T-helper 17 cell (primary cell): ENCODE results near the gene EEF1E1. TPM values are rescaled to one million over a fixed set of nuclear protein-coding genes. Genes with fewer than 3 reads are reported as not detected.
"Not testable (repeated sequence)": the region's sequence is repeated elsewhere in the genome, so short reads cannot be mapped to it uniquely, and the experiment has no call there.

ENCODE experiments used
- ATAC-seq: fragments of 150-1000 bp; cut with Tn5 transposase; 2 replicates; pipeline ENCODE4 v1.10.0; 2021; ENCODE audit warnings: mild to moderate bottlenecking, moderate library complexity
- DNase-seq, 3 donors: peaks; one replicate each; pipeline versions ENCODE4 v3.0.0 to v3.0.0-alpha.2; 2020 to 2021
- H3K9me3 ChIP-seq: one replicate; pipeline ENCODE4 v1.7.0; 2013; ENCODE audit warnings: low read length, mild to moderate bottlenecking; ENCODE audit not compliant: control insufficient read depth, poor library complexity, severe bottlenecking
- H3K27ac Mint-ChIP-seq: one replicate; pipeline ENCODE4 v1.8.0; 2022; ENCODE audit warnings: mild to moderate bottlenecking, moderate library complexity, mixed read lengths
- H3K27me3 Mint-ChIP-seq: one replicate; pipeline ENCODE4 v1.8.0; 2022; ENCODE audit warnings: mixed read lengths
- H3K36me3 Mint-ChIP-seq: one replicate; pipeline ENCODE4 v1.8.0; 2022; ENCODE audit warnings: low read depth, mixed read lengths
- H3K4me1 Mint-ChIP-seq: one replicate; pipeline ENCODE4 v1.8.0; 2022; ENCODE audit warnings: mild to moderate bottlenecking, mixed read lengths
- H3K4me3 Mint-ChIP-seq: one replicate; pipeline ENCODE4 v1.8.0; 2022; ENCODE audit warnings: mild to moderate bottlenecking, moderate library complexity, mixed read lengths
- total RNA-seq, 4 donors: library from RNA in 2 of 4; stranded (reverse) in 2 of 4; gene quantifications; one replicate each; pipeline ENCODE4 v1.2.3 and lab custom pipeline; 2022 to 2026

Gene EEF1E1
- total RNA-seq, 2 donors from 2014 or later: 11.7 to 15.5 TPM

- no peaks in the 10 kb centered on the region for H3K36me3 Mint-ChIP-seq
- DNase-seq: no peak
- H3K4me1 Mint-ChIP-seq: peaks cover 12% of the 10 kb centered on the region
These were observed 36.8 kb downstream of the EEF1E1 start for GRCh38 chr6:8065519-8065911.

DNA sequence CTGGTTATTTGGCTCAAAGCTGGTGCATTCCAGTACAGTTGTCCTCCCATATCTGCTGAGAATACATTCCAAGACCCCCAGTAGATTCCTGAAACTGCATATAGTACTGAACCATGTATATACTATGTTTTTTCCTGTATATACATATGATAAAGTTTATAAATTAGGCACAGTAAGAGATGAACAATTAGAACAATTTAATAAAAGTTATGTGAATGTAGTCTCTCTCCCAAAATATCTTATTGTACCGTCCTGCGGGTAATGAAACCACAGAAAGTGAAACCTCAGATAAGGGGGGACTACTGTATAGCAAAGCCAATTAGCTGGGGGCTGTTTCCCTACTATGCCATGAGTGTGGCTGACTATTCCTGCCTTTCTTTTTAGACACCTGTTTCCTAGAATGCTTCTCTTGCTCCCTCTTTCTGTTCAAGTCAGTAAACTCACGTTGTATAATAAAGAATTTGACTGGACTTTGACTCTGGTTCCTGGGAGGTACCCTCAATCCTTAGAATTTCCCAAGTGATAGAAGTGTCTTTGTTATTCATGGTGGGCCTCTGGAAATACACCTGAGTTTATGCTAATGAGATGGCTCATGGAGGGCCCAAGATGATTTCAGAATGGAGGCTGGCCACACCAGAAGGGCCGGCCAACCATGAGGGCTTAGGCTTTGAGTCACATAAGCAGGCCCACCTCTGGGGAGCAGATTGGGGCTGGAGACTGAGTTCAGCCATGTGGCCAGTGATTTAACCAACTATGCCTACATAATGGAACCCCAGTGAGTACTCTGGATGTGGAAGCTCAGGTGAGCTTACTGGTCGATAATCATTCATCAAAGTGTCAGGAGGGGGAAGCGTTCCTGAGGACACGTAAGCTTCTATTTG lies 37.5 kb downstream of the EEF1E1 start:
- Mint-ChIP-seq H3K36me3 (peaks cover 6% of the 10 kb centered on the region), H3K27ac (peak overlapping the region; percentile 92), H3K4me3 (peak overlapping the region; percentile 95), H3K27me3 (no peaks in the 10 kb centered on the region), H3K4me1 (peaks cover 18% of the 10 kb centered on the region)
- DNase-seq: no peak
- ATAC-seq: no peak
- no peaks in the 10 kb centered on the region for H3K9me3 ChIP-seq

More at GRCh38 chr6:8065519-8065911, 36.8 kb downstream of the EEF1E1 start:
- no peak for ATAC-seq
- Mint-ChIP-seq H3K27me3 (no peaks in the 10 kb centered on the region), H3K27ac (peak overlapping the region; percentile 92), H3K4me3 (no peak overlapping the region)
- H3K9me3 ChIP-seq: no peaks in the 10 kb centered on the region

GRCh38 chr6:8063761-8064637 lies 38.3 kb downstream of the EEF1E1 start, which contains the start of gene BLOC1S5:
BLOC1S5 (minus strand) TSS chr6:8064389; CDS start chr6:8064376, 13 bp downstream.
- Mint-ChIP-seq H3K36me3 (peaks cover 7% of the 10 kb centered on the region), H3K4me1 (peaks cover 18% of the 10 kb centered on the region), H3K4me3 (peak within 1 kb of the TSS; percentile 95), H3K27me3 (no peaks in the 10 kb centered on the region), H3K27ac (peak within 1 kb of the TSS; percentile 92)
- DNase-seq: peak; percentile 91 to 92 (median 92)
- ATAC-seq: peak; percentile 95
- H3K9me3 ChIP-seq: no peaks in the 10 kb centered on the region

- Mint-ChIP-seq H3K27ac (no peak overlapping the region), H3K27me3 (no peaks in the 10 kb centered on the region), H3K36me3 (peaks cover 7% of the 10 kb centered on the region), H3K4me1 (peaks cover 18% of the 10 kb centered on the region), H3K4me3 (no peak overlapping the region)
- ATAC-seq: no peak
- no peak for DNase-seq
- H3K9me3 ChIP-seq: no peaks in the 10 kb centered on the region
These were observed 40.6 kb downstream of the EEF1E1 start for GRCh38 chr6:8061736-8062135.

DNA sequence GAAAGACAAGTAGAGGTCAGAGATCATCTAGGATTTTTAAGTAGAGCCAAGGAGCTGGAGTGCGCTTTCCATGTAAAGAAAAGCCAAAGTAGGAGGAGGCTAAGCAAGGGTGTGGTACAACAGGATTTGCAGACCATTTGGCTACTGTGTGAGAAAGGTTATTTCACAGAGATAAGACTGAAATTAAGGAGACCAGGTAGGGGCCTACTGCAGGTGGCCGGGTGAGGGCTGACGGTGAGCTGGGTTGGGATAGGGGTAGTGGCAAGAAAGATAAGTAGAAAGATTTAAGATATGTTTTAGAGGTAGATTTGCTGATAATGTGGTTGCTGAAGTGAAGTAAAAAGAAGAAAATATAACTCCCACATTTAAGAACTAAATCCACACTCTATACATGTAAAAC lies 42.0 kb downstream of the EEF1E1 start:
- Mint-ChIP-seq H3K4me3 (no peak overlapping the region), H3K4me1 (peaks cover 15% of the 10 kb centered on the region), H3K27ac (no peak overlapping the region), H3K27me3 (no peaks in the 10 kb centered on the region), H3K36me3 (peaks cover 9% of the 10 kb centered on the region)
- DNase-seq (no peak), ATAC-seq (no peak)
- H3K9me3 ChIP-seq: no peaks in the 10 kb centered on the region

DNA sequence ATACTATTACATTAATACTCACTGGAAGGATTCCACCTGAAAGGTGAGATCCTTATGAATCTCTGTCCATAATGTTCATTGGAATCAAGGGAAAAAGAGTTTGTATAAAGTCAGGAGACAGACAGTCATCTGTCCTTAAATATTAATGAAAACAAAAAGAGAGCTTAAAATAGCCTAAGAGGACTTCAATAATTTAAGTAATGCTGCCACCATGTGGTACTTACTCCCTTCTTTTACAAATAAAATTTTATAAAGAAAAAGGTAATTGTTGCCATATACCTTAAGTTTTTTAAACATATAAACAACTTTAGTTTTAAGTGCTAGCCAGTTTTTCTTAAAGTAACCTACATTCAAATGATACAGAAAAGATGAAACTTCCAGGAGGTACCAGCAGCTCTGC lies 43.2 kb downstream of the EEF1E1 start:
- H3K9me3 ChIP-seq: no peaks in the 10 kb centered on the region
- peaks cover 11% of the 10 kb centered on the region for H3K36me3 Mint-ChIP-seq
- H3K27me3 Mint-ChIP-seq: no peaks in the 10 kb centered on the region
- DNase-seq (no peak), ATAC-seq (no peak)
- peaks cover 11% of the 10 kb centered on the region for H3K4me1 Mint-ChIP-seq
- H3K4me3 Mint-ChIP-seq: no peak overlapping the region
- H3K27ac Mint-ChIP-seq: no peak overlapping the region

DNA sequence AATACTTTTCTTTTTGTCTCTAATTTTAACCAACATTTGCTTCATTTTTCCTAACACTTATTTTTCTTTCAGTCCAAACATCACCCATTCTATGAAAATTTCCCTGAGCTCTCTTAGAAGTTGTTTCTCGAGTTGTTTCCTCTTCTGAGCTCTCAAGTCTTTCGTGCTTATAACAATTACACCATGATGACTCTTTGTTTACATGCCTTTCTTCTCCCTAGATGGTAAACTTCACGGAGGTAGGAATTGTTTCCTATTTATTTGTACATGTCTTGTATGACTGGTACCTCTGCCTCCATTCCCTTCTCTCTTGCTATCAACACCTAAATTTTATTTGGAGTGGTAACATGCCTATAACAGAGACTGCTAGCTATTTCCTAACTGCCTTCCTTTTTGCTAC lies 44.6 kb downstream of the EEF1E1 start:
- Mint-ChIP-seq H3K27me3 (no peaks in the 10 kb centered on the region), H3K4me3 (no peak overlapping the region), H3K4me1 (peaks cover 9% of the 10 kb centered on the region), H3K36me3 (peaks cover 13% of the 10 kb centered on the region), H3K27ac (no peak overlapping the region)
- DNase-seq: no peak
- no peak for ATAC-seq
- no peaks in the 10 kb centered on the region for H3K9me3 ChIP-seq

GRCh38 chr6:8057263-8057662 lies 45.1 kb downstream of the EEF1E1 start:
- no peak for DNase-seq
- ATAC-seq: no peak

DNA sequence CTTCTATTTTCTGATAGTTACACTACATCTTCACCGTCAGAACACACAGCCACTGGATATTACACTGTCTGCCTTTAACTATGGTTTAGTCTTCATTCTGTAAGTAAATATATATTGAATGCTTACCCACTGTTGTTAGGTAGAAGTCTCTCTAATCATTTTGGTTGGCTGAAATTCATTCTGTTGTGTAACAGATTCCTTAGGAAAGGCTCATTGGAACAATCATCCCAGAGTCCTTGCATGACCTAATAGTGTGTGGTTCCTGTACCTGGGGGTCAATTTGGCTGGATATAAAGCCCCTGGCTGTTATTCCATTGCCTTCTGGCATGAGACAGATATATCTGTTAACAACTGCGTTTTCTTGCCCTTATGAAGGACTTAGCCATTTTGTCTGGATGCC lies 48.1 kb downstream of the EEF1E1 start:
- peaks cover 10% of the 10 kb centered on the region for H3K36me3 Mint-ChIP-seq
- H3K27me3 Mint-ChIP-seq: no peaks in the 10 kb centered on the region
- no peak overlapping the region for H3K27ac Mint-ChIP-seq
- ATAC-seq (no peak), DNase-seq (no peak)
- H3K4me1 Mint-ChIP-seq: peaks cover 5% of the 10 kb centered on the region
- no peaks in the 10 kb centered on the region for H3K9me3 ChIP-seq
- no peak overlapping the region for H3K4me3 Mint-ChIP-seq

More at GRCh38 chr6:8057263-8057662, 45.1 kb downstream of the EEF1E1 start:
- Mint-ChIP-seq H3K27ac (no peak overlapping the region), H3K4me1 (peaks cover 9% of the 10 kb centered on the region), H3K4me3 (no peak overlapping the region), H3K36me3 (peaks cover 13% of the 10 kb centered on the region), H3K27me3 (no peaks in the 10 kb centered on the region)
- no peaks in the 10 kb centered on the region for H3K9me3 ChIP-seq

- Mint-ChIP-seq H3K27me3 (no peaks in the 10 kb centered on the region), H3K27ac (no peak overlapping the region), H3K4me3 (no peak overlapping the region), H3K4me1 (peaks cover 4% of the 10 kb centered on the region), H3K36me3 (peaks cover 7% of the 10 kb centered on the region)
- DNase-seq: no peak
- H3K9me3 ChIP-seq: no peaks in the 10 kb centered on the region
- no peak for ATAC-seq
These were observed 54.6 kb downstream of the EEF1E1 start for GRCh38 chr6:8047541-8048292.

- not testable (repeated sequence) for H3K4me3 Mint-ChIP-seq, ATAC-seq, H3K4me1 Mint-ChIP-seq, H3K27ac Mint-ChIP-seq, H3K9me3 ChIP-seq, H3K27me3 Mint-ChIP-seq, DNase-seq, H3K36me3 Mint-ChIP-seq
These were observed 56.6 kb downstream of the EEF1E1 start for GRCh38 chr6:8045769-8046168.

DNA sequence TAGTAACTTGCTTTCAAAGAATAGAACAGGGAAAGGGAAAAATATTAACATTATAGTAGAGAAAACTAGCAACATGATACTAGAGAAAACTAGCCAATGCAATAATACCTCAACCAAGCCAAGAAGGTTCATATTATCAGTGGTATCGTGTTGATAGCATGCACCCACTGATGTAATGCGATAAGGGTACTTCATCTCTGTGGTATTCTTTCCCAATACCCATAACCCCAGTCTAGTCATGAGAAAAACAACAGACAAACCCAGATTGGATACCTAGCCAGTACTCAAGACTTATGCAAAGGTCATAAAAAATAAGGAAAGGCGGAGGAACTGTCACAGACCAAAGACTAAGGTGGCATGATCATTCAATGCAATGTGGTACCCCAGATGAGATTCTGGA lies 59.1 kb downstream of the EEF1E1 start:
- Mint-ChIP-seq H3K4me3 (no peak overlapping the region), H3K36me3 (peaks cover 5% of the 10 kb centered on the region), H3K27ac (peak overlapping the region; percentile 12), H3K27me3 (no peaks in the 10 kb centered on the region), H3K4me1 (peaks cover 3% of the 10 kb centered on the region)
- DNase-seq (no peak), ATAC-seq (no peak)
- H3K9me3 ChIP-seq: no peaks in the 10 kb centered on the region
